Glomerular visceral epithelial cell (primary cell): Measurements from ENCODE around the gene CD9.
"Not testable (repeated sequence)": the region's sequence is repeated elsewhere in the genome, so short reads cannot be mapped to it uniquely, and the experiment has no call there.

ENCODE experiments used
- DNase-seq: peaks from one replicate; pipeline ENCODE4 v3.0.0-alpha.2; 2016; ENCODE audit errors: extremely low spot score

Gene CD9

DNA sequence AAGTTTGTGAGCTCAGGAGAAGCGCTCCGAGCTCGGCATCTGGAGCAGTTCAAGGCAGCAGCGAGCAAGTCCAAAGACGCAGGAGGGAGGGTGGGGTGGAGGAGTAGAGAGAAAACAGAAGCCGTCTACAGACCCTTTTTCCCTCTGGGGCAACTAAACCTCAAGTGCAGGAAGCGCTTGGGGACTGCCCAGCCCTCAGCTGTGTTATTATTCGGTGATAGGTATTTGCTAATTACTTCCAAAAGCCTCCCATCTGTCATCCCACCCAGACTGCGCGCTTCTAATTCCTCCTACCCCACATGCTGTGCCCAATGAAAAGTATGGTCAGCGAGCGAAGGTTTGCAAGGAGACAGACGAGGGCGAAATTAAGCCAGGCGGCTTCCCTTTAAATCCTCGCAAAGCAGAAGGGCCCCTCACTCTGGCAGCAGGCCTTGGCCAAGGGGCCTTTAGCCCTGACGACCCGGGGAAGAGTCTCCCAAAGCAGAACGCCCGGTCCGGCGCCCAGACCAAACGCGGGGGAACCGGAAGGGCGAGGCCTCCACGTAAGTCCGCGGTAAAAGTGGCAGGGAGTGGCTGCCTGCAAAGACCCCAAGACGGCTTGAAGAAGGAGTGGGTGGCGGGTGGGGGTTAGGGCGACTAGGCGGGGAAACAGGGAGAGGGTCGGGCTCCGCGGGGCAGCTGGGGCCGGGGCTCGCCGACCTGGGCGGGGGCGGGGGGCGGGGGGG is 507 bp upstream of the CD9 start:
- DNase-seq, result no peak

DNA sequence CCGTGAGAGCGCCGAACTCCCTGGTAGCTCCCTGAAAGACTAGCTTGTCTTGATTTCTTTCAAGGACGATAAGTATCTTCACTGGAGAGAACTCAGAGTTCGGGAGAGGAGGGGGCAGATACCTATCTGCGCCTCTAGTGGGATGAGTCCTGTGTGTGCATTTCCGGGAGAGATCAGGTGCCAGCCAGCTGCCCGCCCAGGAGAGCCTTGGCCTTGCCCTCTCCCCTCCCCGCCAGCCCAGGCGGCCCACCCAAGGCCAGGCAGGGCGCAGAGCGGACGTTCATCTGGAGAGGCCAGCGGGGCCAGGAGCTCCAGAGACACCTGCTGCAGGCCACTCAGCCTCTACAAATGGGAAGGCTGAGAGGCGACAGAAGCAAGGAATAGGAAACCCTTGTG is 1.0 kb downstream of the CD9 start:
- peak; percentile 52 for DNase-seq

DNA sequence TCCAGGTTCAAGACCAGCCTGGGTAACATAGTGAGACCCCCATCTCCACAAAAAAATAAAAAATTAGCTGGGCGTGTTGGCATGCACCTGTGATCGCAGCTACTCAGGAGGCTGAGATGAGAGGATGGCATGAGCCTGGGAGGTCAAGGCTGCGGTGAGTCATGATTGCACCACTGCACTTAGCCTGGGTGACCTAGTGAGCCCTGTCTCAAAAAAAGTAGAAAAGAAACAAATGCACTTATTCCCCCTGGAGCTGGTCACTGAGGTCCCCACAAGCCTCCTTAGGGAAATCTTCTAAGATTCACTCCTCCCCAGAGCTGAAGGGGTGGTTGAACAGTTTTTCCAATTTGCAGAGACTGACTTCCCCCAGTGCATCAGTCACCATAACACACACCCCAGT is 1.6 kb downstream of the CD9 start:
- DNase-seq, result no peak

DNA sequence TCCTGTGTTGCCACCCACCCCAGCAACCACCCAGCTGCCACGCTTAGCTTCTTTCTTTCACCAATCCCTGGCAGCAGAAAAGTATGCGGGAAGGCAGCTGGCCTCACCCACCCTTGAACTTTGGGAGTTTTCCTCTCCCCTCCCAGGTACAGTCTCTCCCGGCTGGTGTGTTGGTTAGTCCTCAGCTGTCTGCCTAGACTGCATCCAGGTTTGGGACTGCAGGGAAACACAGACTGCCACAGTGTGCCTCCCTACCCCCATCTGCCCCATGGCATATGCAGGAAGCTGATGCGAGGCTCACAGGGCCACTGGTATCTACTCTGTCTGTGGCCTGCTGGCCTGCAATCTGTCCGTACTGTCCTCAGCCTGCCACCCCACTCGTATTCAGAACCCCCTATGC is 2.1 kb downstream of the CD9 start:
- no peak for DNase-seq

DNA sequence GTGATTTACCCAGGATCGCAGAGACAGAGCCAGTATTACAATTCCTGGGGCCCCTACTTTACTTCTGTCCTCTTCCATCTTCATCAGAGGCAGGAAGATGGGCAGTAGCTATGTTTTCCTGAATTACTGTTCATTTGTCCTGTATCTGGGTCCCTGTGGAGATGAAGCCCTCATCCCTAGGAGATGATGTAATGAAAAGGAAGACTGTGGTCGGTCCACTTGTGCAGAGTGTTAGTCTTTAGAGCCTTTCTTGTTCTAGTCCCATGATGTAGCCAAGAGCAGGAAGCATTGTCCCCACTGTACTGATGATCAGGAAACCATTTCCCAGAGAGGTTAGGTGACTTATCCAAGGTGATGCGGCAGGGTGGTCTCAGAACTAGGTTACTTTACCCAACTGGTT is 2.6 kb downstream of the CD9 start:
- DNase-seq, result no peak

DNA sequence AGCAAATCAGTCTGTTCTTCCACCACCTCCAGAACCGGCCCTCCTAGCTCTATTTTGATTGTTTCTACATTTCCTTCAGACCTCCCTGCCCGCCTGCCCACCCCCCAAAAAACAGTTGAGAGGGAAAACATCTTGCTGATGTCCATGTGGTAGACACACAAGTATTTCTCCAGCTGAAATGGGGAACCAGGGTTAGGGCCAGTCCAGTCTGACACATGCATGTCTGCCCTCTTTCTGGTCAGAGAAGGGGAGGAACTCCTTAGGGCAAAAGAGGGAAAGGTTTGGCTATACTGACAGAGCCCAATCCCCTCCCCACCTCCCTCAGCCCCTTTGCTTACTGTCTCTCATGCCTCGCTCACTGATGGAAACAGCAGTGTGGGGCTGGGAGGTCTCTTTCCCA is 3.4 kb downstream of the CD9 start:
- DNase-seq, result no peak

DNA sequence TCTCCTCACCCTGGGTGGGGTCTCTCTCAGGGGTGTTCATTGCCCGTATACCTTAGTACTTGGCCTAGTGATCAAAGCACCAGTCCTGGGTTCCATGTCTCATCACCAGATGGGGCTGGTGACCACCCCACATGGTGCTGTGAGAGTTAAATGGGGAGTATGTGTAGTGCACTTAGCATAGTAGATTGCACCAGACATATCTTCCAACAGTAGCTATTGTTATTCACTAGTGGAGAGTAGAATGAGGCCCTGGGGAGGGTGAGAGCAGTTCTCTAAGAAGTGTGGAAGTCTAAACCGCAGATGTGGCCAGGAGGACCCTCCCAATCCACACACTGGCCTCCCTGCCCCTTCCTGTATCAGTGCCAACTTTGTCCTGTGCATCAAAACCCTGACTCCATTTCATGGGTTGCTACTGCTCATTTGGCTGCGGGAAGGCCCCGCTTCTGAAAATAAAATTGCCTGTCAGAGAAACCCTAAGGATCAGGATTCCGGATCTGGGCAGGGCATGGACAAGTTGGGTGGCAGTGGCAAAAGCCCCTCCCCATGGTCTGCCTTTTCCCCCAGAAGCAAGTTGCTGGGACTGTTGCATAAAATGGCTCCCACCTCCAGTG is 4.4 kb downstream of the CD9 start:
- DNase-seq, result no peak

DNA sequence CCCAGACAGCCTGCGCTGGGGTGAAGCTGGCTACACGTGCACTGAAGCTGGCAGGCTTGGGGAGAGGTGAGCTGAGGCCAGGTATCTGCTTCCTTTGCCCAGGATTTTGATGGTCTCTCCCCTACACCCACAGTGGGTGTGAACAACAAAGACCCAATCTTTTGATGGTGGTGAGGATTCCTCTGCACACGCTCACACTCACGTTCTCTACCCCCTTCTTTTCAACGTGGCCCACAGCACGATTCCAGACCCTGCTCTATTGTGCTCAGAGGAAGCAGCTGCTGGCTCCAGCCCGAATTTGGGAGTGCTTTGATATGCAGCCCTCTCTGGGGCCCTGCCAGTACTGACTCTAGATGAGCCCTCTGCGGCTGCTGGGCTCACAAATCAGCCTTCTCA is 4.9 kb downstream of the CD9 start:
- DNase-seq, result no peak

DNA sequence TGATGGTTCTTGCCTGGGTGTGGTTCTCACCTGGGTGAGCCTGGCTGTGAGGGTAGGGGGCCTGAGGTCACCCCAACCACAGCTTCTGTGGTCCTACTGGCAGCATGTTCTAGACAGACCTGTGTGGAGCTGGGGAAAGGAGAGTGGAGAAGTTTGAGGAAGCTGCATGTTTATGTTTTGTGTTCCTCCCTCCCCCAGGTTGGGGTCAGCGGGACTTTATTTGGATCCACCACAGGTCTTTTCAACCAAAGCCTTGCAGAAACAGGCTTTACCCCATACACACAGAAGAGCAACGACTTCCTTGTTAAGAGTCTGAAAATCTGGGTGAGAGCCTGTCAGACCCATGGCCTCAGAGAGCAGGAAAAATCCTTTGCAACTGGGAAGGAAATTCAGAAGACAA is 5.6 kb downstream of the CD9 start:
- DNase-seq, result no peak

DNA sequence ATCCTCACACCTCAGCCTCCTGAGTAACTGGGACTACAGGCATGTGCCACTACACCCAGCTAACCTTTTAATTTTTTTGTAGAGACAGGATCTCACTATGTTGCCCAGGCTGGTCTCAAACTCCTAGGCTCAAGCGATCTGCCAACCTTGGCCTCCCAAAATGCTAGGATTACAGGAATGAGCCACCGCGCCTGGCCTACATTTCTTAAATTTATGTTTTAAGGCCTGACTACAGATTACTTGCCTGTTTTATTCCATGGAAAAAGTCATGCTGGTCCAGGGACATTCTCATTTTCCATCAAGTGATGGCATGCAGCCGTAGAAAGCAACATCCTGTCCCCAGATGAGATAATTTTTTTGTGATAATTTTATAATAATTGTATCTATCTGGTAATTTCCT is 6.1 kb downstream of the CD9 start:
- no peak for DNase-seq

DNA sequence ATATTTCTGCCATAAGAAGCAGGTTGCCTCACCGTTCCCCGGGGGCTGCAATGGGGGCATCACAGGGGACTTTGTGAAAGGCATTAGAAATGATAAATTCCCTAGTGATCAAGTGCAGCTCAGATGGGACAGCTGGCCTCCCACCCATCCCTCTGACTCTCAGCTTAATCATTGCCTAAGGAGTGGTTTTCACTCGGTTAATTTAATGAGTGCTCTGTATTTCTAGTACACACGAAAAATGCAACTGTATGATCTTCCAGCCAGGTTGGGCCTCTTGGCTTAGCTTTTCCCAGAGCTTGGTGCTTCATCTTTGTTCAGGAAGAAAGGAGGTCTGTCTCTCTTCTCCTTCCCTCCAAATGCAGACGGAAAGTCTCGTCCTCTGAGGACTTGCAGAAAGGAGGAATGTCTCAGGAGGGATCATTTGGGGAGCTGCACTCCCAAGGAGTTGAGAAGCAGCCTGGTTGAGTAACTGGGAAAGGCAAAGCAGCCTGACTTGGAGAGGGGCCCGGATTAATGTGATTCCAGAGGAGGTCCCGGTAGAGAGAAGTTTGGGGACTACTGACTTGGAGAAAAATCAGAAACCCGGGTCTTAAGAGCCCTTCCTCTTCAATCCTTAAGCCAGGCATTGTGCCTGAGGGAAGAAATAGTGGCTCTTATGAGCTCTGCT is 7.2 kb downstream of the CD9 start:
- DNase-seq, result peak; percentile 55

DNA sequence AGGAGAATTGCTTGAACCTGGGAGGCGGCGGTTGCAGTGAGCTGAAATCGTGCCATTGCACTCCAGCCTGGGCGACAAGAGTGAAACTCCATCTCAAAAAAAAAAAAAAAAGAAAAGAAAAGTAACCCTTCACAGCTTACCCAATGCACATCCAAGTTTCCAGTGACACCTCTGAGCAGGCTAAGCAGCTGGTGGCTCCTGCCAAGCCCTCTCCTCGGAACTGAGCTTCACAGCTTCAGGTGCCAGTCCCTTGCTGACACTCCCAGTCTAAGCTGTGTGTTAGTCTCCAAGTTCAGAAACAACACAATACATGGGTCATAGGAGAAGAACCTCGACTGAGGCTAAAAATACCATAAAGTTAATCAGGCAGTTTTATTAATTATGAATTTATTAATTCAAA is 7.9 kb downstream of the CD9 start:
- DNase-seq, result no peak

DNA sequence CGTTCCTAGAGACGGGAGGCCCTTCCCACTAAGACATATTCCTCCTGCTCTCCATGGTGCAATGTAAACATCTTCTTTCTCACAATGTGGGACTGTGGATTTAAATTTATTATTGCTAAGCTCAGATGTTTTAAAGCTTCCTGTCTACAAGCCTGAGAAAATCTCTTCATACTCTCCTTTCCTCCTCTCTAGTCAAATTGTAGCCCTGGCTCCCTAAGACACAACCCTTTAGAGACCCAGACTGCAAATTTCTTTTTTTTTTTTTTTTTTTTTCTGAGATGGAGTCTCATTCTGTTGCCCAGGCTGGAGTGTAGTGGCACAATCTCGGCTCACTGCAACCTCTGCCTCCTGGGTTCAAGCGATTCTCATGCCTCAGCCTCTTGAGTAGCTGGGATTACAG is 9.2 kb downstream of the CD9 start:
- not testable (repeated sequence) for DNase-seq

DNA sequence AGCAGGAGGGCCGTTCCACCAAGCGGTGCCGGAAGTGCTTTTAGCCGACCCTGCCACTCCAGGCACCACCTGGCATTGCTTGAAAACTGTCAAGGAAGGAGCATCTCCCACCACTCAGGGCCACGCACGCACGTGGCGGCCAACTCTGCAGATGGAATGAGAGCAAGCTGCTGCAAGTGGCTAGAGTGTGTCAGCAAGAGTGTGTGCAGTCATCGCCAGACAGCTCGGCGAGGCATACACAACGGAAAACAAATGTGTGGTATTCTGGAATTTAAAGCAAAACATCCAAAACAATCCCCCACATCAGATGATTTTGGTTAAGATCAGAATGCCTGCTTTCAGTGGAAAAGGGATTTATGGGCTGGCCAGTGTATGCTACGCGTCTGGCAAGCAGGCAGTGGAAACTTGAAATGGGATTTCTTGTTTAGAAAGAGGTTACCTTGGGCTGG is 11.2 kb downstream of the CD9 start:
- DNase-seq, result peak; percentile 16

DNA sequence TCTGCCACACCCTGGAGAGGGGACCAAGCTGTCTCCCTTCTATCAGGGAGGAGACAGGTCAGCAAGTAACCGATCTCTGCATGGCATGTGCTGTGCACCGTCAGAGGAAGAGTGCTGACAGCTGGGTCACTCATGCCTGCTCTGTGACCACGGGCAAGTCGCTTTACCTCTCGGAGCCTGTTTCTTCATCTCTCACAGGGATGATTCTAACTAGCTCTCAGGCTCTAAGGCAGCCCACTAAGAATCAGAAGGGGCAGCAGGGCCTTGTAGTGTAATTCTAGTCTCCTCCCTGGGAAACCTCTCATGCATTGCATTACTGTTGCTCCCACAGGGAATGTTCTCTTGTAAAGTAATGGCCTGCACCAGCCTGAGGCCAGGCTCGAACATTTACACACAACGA is 11.9 kb downstream of the CD9 start:
- DNase-seq, result no peak

DNA sequence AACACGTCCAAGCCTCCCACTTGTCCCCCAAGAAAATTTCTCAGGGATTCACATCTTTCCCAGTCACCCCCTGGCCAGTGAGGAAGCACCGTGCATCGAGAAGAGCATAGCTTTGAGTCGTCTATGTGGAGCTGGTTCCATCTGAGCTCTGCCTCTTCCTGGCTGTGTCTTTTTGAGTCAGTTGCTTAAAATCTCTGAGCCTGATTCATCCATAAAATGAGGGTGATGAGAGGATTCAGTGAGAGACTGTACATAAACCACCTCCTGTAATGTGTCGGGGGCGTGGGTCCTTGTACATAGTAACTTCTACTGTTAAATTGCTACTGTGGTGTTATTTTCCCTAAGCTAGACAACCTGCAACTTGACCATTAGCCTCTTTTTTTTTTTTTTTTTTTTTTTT is 13.8 kb downstream of the CD9 start:
- DNase-seq, result no peak

DNA sequence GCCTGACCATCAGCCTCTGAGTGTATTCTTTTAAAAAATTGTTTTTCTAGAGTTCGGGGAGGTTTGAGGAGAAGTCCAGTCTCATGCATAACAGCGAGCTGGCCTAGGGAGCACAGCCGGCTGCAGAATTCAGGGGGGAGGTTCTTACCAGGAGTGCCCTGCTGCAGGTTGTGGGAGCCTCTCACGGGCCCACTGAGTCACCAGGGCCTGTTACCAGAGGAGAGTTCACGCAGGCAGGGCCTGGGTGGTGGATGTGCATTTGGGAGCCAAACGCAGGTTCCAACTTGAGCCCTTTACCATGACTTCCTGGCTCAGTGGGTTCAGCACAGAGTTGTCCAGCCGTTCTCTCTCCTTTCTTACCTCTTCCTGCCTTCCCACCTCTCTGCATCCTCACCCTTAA is 14.4 kb downstream of the CD9 start:
- DNase-seq, result no peak

DNA sequence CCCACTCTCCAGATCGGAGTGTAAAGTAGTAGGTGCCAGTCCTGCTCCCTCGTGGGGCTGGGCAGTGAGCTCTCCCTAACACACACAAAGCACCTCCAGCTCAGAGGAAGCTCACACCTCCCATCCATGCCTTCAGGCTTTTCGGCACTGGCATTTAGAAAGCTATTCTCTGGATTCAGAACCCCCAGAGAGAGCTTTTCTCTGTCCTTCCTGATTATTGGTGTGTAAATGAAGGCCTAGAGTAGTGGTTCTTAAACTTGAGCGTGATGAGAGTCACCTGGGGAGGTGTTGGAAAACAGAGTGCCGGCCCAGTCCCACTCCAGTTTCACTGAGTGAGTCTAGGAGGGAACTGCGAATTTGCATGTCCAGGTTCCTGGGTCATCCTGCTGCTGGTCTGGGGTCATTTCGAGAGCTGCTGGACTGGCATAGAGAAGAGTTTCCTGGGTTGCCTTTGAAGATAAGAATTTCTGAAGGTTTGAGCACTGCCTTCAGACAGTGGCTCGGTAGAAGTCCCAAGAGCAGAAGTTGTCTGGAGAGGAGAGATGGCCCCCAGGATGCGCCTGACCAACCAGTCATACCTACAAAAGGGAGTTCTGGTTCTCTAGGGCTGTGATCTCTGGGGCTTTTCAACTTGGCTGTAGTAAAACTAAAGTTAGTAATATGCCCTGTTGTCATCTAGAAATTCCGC is 15.1 kb downstream of the CD9 start:
- DNase-seq, result peak; percentile 14

DNA sequence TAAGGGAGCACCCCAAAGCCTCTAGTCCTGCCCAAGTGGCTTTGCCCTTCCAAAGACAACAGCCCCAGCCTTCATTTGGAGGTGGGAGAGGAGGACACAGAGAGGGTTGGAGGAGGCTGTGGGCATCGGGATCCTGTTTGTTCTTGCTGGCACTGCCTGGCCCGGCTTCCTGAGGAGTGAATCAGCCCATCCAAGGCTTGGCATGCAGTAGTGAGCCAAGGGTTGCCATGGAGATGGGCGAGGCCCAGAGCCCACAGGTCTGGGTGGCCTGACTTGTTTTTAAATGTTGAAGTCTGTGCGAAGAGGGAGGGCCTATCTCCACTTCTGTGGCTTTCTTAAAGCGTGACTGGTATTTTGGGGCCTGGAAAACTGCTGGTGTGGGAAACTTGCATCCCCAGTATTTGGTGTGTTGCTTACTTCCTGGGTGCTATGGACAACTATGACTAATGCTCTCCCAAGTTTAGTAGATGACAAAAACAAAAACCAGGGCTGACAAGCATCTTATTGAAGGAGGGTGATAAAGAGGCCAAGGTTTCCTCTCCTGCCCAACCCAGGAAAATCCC is 15.8 kb downstream of the CD9 start:
- DNase-seq, result peak; percentile 99

DNA sequence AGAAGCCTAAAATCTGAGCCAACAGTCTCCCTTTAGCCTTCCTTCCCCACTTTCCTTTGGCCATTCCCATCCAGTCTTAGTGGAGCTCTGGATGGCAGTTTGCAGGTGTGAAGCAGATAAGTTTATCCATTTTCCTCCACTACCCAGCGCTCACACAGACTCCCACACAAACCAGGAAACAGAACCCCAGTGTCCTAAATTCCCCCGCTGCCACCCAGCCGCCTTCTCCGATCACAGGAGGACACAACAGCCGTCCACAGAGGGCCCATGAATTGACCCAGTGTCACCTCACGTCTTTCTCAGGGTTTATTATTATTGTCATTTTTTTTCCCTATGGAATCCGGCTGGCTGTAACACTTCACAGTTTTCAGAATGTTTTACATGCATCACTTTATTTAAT is 16.4 kb downstream of the CD9 start:
- no peak for DNase-seq

DNA sequence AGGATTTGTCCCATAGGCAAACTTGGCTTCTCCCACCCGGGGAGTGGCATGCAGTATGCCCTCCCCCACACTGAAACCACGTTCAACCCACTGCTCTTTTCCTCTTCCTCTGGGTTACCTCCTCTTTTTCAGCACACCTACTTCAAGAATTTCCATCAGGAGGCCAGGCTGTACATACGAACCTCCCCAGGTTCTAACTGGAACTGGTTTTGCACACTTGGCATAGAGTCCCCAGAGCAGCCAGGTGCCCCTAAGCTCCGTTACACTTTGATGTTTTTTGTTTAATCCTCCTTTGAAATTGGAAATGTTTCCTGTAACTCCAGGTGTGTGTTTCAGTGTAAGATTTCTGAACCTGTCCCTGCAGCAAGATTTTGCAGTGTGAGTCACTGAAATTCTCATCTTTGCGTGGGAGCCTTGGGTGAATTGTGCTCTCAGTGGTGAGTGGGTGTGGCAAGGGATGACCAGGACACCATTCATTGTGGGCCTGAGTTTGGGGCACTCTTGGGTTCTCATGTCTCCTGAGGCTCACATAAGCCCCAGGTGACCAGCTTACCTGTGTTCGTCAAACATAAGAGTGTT is 18.2 kb downstream of the CD9 start:
- DNase-seq, result no peak

DNA sequence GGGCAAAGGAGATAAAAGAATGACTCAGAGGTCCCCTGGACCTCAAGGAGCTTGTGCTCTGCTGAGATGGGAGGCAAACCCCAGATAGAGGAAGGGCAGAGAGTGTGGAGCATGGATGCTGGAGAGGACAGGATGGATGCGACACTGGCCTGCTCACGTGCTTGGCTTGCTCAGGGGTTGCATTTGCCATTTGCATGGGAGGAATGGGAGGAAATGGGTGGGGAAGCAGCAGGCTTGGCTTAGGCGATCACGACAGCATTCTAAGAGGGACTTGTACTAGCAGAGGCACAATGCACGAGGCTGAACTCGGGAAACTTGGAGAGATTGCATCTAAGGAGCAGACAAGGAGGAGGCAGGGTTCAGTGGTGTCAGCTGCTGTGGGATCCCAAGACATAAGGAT is 19.8 kb downstream of the CD9 start:
- no peak for DNase-seq
